MG63 (cell line): ENCODE results near the gene PCNT. TPM values are rescaled to one million over a fixed set of nuclear protein-coding genes. Genes with fewer than 3 reads are reported as not detected.
"Not testable (repeated sequence)": the region's sequence is repeated elsewhere in the genome, so short reads cannot be mapped to it uniquely, and the experiment has no call there.

Experiments
- DNase-seq: peaks from one replicate; pipeline ENCODE4 v3.0.0-alpha.2; 2020
- H3K27me3 ChIP-seq: fragments of 250-450 bp; sonication (Bioruptor Pico); 2 replicates; pipeline ENCODE4 v1.5.1; 2020; ENCODE audit warnings: mild to moderate bottlenecking, moderate library complexity
- H3K36me3 ChIP-seq: fragments of 250-450 bp; sonication (Bioruptor Pico); 2 replicates; pipeline ENCODE4 v1.5.1; 2020; ENCODE audit warnings: mild to moderate bottlenecking, moderate library complexity
- H3K4me3 ChIP-seq: fragments of 250-450 bp; sonication (Bioruptor Pico); 2 replicates; pipeline ENCODE4 v1.5.1; 2020; ENCODE audit warnings: mild to moderate bottlenecking, moderate library complexity
- H3K9me3 ChIP-seq: fragments of 250-450 bp; sonication (Bioruptor Pico); 2 replicates; pipeline ENCODE4 v1.5.1; 2020; ENCODE audit warnings: mild to moderate bottlenecking, moderate library complexity
- total RNA-seq: library from RNA; depleted of rRNA; stranded (reverse); fragments of >200 nt; shearing (Covaris generic); gene quantifications from 2 replicates; pipeline ENCODE4 v1.2.3, GENCODE V29; 2014; ENCODE audit warnings: low replicate concordance

Gene PCNT
- total RNA-seq, 1 experiment from 2014 or later = 51.7 TPM

- DNase-seq = no peak
- Histone ChIP-seq H3K9me3 (peaks cover 3% of the 10 kb centered on the region; the same call in 1 of the 2 replicates), H3K4me3 (no peak overlapping the region), H3K36me3 (peaks cover 26% of the 10 kb centered on the region), H3K27me3 (no peaks in the 10 kb centered on the region)
Measured at GRCh38 chr21:46295996-46296752, 27.8 kb upstream of the PCNT start.

- no peaks in the 10 kb centered on the region for H3K9me3 ChIP-seq
- peaks cover 22% of the 10 kb centered on the region for H3K36me3 ChIP-seq
- no peak overlapping the region for H3K4me3 ChIP-seq
- no peaks in the 10 kb centered on the region for H3K27me3 ChIP-seq
- no peak for DNase-seq
Measured at GRCh38 chr21:46297338-46298271, 26.4 kb upstream of the PCNT start.

- Histone ChIP-seq H3K36me3 (peaks cover 24% of the 10 kb centered on the region), H3K9me3 (no peaks in the 10 kb centered on the region), H3K4me3 (no peak overlapping the region), H3K27me3 (no peaks in the 10 kb centered on the region)
- no peak for DNase-seq
Measured at GRCh38 chr21:46299167-46299566, 24.8 kb upstream of the PCNT start.

GRCh38 chr21:46301759-46302158 lies 22.2 kb upstream of the PCNT start:
- no peaks in the 10 kb centered on the region for H3K27me3 ChIP-seq

DNA sequence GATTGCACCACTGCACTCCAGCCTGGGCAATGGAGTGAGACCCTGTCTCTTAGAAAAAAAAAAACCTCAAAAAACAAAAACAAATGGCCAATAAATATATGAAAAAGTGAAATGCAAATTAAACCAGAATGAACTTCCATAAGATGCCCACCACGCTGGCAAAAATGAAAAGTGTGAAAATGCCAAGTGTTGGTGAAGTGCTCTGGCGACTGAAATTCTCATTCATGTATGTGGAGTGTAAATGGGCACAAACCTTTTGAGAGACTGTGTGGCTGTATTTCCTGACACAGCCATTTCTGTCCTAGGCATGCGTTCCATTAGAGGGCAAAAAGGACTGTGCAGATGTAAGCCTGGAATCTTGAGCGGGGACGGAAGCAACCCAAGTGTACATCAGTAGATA lies 19.5 kb upstream of the PCNT start:
- no peaks in the 10 kb centered on the region for H3K9me3 ChIP-seq
- no peak overlapping the region for H3K4me3 ChIP-seq
- H3K36me3 ChIP-seq = peaks cover 53% of the 10 kb centered on the region
- H3K27me3 ChIP-seq = no peaks in the 10 kb centered on the region
- DNase-seq = no peak

More at GRCh38 chr21:46301759-46302158, 22.2 kb upstream of the PCNT start:
- Histone ChIP-seq H3K9me3 (no peaks in the 10 kb centered on the region), H3K4me3 (no peak overlapping the region), H3K36me3 (peaks cover 31% of the 10 kb centered on the region)
- no peak for DNase-seq

DNA sequence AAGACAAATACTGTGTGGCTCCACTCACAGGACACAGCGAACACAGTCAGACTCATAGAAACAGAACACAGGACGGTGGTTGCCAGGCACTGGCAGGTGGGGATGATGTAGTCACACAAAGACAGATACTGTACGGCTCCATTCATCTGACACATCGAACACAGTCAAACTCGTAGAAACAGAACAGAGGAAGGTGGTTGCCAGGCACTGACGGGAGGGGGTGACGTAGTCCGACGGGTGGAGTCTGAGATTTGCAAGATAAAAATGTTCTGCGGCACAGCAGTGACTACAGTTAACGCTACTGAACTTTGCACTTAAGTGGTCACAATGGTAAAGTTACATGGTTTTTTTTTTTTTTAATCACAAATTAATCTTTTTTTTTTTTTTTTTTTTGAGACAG lies 19.0 kb upstream of the PCNT start:
- DNase-seq = no peak
- Histone ChIP-seq H3K27me3 (no peaks in the 10 kb centered on the region), H3K4me3 (no peak overlapping the region), H3K36me3 (peaks cover 54% of the 10 kb centered on the region), H3K9me3 (no peaks in the 10 kb centered on the region)

DNA sequence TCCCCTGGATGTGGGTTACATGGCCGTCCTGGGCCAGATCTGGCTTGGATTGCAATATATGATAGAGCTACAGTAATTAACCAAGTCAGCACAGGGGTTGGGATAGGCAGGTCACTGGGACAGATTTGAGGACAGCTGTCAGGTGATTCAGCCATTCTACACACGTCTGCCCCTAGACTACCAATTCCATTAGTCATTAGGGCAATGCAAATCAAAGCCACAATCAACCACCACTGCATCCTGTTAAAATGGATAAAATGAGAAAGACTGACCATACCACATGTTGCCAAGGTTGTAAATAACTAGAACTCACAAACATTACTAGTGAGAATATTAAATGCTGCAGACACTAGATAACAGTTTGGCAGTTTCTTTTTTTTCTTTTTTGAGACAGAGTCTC lies 16.3 kb upstream of the PCNT start:
- H3K36me3 ChIP-seq = peaks cover 53% of the 10 kb centered on the region
- H3K27me3 ChIP-seq = no peaks in the 10 kb centered on the region
- H3K9me3 ChIP-seq = no peaks in the 10 kb centered on the region
- no peak overlapping the region for H3K4me3 ChIP-seq
- no peak for DNase-seq

- H3K36me3 ChIP-seq = peaks cover 56% of the 10 kb centered on the region
- H3K9me3 ChIP-seq = no peaks in the 10 kb centered on the region
- DNase-seq = no peak
- H3K27me3 ChIP-seq = no peaks in the 10 kb centered on the region
- H3K4me3 ChIP-seq = no peak overlapping the region
Measured at GRCh38 chr21:46308431-46308830, 15.5 kb upstream of the PCNT start.

GRCh38 chr21:46310260-46310659 lies 13.7 kb upstream of the PCNT start:
- not testable (repeated sequence) for H3K4me3 ChIP-seq, DNase-seq, H3K9me3 ChIP-seq, H3K27me3 ChIP-seq
- peaks cover 53% of the 10 kb centered on the region for H3K36me3 ChIP-seq

DNA sequence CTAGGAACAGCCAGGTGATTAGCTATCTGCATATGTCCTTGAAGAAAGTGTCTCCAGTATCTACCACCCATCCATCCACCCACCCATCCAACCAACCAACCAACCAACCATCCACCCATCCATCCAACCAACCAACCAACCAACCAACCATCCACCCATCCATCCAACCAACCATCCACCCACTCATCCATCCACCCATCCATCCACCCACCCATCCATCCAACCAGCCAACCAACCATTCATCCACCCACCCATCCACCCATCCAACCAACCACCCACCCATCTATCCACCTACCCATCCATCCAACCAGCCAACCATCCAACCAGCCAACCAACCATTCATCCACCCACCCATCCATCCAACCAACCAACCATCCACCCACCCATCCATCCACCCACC lies 12.4 kb upstream of the PCNT start:
- DNase-seq = no peak
- Histone ChIP-seq H3K4me3 (no peak overlapping the region), H3K27me3 (no peaks in the 10 kb centered on the region), H3K36me3 (peaks cover 56% of the 10 kb centered on the region), H3K9me3 (no peaks in the 10 kb centered on the region)

GRCh38 chr21:46312949-46313348 lies 11.0 kb upstream of the PCNT start:
- Histone ChIP-seq H3K36me3 (peaks cover 44% of the 10 kb centered on the region), H3K27me3 (no peaks in the 10 kb centered on the region), H3K9me3 (no peaks in the 10 kb centered on the region), H3K4me3 (no peak overlapping the region)
- no peak for DNase-seq

GRCh38 chr21:46314441-46315020 lies 9.4 kb upstream of the PCNT start:
- no peak for DNase-seq
- Histone ChIP-seq H3K9me3 (no peaks in the 10 kb centered on the region), H3K27me3 (no peaks in the 10 kb centered on the region), H3K4me3 (no peak overlapping the region), H3K36me3 (peaks cover 39% of the 10 kb centered on the region)

DNA sequence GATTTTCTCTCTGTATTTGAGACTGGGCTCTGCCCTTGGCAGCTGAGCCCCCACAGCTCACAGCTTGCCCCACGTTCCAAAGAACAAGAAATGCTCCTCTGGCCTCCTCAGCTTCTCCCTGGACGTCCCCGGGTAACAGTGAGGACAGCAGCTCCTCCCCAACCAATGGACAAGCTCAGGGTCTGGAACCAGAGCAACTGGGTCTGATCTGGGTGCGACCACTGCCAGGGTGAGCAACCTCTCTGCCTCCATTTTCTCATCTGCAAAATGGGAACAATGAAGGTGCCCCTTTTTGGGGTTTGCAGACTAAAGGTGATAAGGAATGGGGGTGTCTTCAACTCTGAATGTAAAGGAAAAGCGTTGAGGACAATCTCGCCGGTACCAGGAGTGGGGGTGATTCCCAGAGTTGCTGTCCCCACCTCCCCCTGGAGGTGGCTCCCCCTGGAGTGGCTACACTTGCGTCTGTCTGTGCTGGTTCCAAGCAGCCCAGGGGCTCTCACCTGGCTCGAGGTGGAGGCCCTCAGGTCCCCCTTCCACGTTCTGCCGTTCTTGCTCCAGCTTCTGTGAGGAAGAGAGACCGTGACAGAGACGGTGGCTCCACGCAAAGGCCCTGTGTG lies 7.1 kb upstream of the PCNT start:
- H3K36me3 ChIP-seq = peaks cover 27% of the 10 kb centered on the region
- no peak for DNase-seq
- H3K9me3 ChIP-seq = no peaks in the 10 kb centered on the region
- no peaks in the 10 kb centered on the region for H3K27me3 ChIP-seq
- H3K4me3 ChIP-seq = no peak overlapping the region

DNA sequence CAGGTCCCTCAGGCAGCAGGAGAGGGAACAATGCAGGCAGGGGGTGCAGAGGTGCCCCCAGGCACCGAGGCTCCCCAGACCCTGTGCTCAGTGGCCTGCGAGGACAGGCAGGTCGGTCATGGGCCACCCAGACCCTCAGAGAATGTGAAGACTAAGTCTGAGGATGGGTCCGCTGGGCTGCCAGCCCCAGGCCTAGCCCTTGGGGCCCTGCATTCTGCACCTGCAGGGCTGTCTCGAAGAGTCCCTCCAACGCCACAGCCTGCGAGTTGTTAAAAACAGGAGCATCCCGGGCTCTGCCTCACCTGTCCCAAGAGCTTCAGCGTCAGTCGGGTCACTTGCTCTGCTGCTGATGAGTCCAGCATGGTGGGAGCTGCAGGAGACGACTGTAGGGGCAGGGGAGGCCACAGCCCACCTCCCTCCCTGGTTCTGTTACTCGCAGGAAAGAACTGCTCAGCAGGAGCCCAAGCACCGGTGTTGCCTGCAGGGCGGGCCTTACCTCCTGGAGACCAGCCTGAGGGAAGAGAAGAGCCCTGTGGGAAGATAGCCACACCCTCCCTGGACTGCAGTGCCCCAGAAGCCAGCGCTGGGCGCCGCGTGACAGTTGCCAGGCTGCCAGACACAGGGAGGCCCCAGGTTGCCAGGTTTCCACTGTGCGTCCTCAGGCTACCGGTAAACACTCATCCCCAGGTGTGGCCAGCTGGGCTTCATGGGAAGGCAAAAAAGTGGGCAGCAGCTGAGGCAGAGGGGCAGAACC lies 6.1 kb upstream of the PCNT start:
- H3K4me3 ChIP-seq = no peak overlapping the region
- H3K9me3 ChIP-seq = no peaks in the 10 kb centered on the region
- peaks cover 38% of the 10 kb centered on the region for H3K36me3 ChIP-seq
- DNase-seq = no peak
- H3K27me3 ChIP-seq = no peaks in the 10 kb centered on the region

DNA sequence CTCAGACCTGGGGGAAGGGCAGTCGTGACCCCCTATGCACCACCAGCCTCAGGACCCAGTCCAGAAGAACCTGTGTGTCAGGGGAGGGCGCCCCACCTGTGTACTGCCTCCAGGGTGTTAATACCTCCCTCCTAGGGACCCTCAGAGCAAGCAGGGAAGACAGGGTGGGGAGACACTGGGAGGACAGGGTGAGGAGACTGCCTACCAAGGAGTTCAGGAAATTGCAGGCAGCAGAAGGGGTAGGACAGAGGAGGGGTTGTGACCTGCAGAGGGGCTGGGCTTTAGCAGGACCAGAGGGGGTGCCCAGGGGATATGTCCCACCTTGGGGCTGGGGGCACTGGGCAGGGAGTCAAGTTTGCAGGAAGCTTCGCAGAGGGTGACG lies 5.5 kb upstream of the PCNT start:
- DNase-seq = no peak
- H3K4me3 ChIP-seq = no peak overlapping the region
- H3K36me3 ChIP-seq = peaks cover 39% of the 10 kb centered on the region
- no peaks in the 10 kb centered on the region for H3K27me3 ChIP-seq
- H3K9me3 ChIP-seq = no peaks in the 10 kb centered on the region

GRCh38 chr21:46319186-46319585 lies 4.8 kb upstream of the PCNT start:
- Histone ChIP-seq H3K9me3 (no peaks in the 10 kb centered on the region), H3K27me3 (no peaks in the 10 kb centered on the region), H3K36me3 (peaks cover 38% of the 10 kb centered on the region), H3K4me3 (no peak overlapping the region)
- no peak for DNase-seq
